ENCODE results near the gene WFDC9. TPM values are rescaled to one million over a fixed set of nuclear protein-coding genes. Genes with fewer than 3 reads are reported as not detected.
A peak's percentile ranks its signal among the peaks of the same experiment; 100 is the strongest.

WFDC9 gene
- total and polyA plus RNA-seq, 4 donors = not detected

- TF ChIP-seq NR2F2 (IDR thresholded peaks at IDR 0.05) (no peak), HNF4A (conservative IDR thresholded peaks at IDR 0.05) (no peak), FOXA2 (IDR thresholded peaks at IDR 0.05) (no peak), MAX (IDR thresholded peaks at IDR 0.05) (no peak), SP1 (IDR thresholded peaks at IDR 0.05) (no peak), REST (IDR thresholded peaks at IDR 0.05) (no peak), JUND (IDR thresholded peaks at IDR 0.05) (no peak), HNF4G (IDR thresholded peaks at IDR 0.05) (no peak), RXRA (IDR thresholded peaks at IDR 0.05) (no peak)
- TF ChIP-seq, protein P1, sequence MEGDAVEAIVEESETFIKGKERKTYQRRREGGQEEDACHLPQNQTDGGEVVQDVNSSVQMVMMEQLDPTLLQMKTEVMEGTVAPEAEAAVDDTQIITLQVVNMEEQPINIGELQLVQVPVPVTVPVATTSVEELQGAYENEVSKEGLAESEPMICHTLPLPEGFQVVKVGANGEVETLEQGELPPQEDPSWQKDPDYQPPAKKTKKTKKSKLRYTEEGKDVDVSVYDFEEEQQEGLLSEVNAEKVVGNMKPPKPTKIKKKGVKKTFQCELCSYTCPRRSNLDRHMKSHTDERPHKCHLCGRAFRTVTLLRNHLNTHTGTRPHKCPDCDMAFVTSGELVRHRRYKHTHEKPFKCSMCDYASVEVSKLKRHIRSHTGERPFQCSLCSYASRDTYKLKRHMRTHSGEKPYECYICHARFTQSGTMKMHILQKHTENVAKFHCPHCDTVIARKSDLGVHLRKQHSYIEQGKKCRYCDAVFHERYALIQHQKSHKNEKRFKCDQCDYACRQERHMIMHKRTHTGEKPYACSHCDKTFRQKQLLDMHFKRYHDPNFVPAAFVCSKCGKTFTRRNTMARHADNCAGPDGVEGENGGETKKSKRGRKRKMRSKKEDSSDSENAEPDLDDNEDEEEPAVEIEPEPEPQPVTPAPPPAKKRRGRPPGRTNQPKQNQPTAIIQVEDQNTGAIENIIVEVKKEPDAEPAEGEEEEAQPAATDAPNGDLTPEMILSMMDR (IDR thresholded peaks at IDR 0.05; ENCODE audit: low read depth, low read length, missing input control) = no peak
- Histone ChIP-seq H3K4me3 (ENCODE audit: low read depth in 1 of 3, low read length in 3 of 3) (no peak overlapping the region), H3K36me3 (ENCODE audit: control insufficient read depth in 4 of 4, insufficient read depth in 3 of 4, low read depth in 1 of 4, low read length in 3 of 4) (no peaks in the 10 kb centered on the region), H3K27ac (ENCODE audit: low read depth in 1 of 2, low read length in 2 of 2) (no peak overlapping the region), H3K9me3 (ENCODE audit: control insufficient read depth in 4 of 4, low read length in 3 of 4) (no peaks in the 10 kb centered on the region), H3K9ac (ENCODE audit: low read depth in 1 of 2, low read length in 2 of 2) (no peak overlapping the region), H3K27me3 (ENCODE audit: control insufficient read depth in 4 of 4, insufficient read depth in 4 of 4, low read length in 3 of 4) (peaks cover 0 to 4% (median 0%) of the 10 kb centered on the region in 4 donors), H3K4me1 (ENCODE audit: control insufficient read depth in 4 of 4, insufficient read depth in 4 of 4, low read length in 3 of 4) (no peaks in the 10 kb centered on the region)
- 77% methylated on average over 1 of the region's 1 CpG for WGBS
- DNase-seq (ENCODE audit: low spot score) = no peak
Measured at GRCh38 chr20:45578231-45578630, 52.9 kb downstream of the WFDC9 start.

GRCh38 chr20:45576995-45577394 is 54.1 kb downstream of the WFDC9 start:
- no peak overlapping the region for H3K9ac ChIP-seq (ENCODE audit: low read depth in 1 of 2, low read length in 2 of 2)
- TF ChIP-seq HNF4G (IDR thresholded peaks at IDR 0.05) (no peak), TAF1 (conservative IDR thresholded peaks at IDR 0.05) (no peak), JUND (IDR thresholded peaks at IDR 0.05) (no peak), MAX (IDR thresholded peaks at IDR 0.05) (no peak), FOXA2 (IDR thresholded peaks at IDR 0.05) (no peak), YY1 (IDR thresholded peaks at IDR 0.05) (peak; percentile 52), RXRA (IDR thresholded peaks at IDR 0.05) (peak in 1 of 2 donors; percentile 27), GABPA (IDR thresholded peaks at IDR 0.05 in 1 of 2, conservative IDR thresholded peaks at IDR 0.05 in 1 of 2) (no peak), EGR1 (IDR thresholded peaks at IDR 0.05; ENCODE audit: low read depth in 2 of 2) (no peak), NR2F2 (IDR thresholded peaks at IDR 0.05) (no peak)
- TF ChIP-seq, protein P2, sequence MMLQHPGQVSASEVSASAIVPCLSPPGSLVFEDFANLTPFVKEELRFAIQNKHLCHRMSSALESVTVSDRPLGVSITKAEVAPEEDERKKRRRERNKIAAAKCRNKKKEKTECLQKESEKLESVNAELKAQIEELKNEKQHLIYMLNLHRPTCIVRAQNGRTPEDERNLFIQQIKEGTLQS (IDR thresholded peaks at IDR 0.05) = no peak
- no peaks in the 10 kb centered on the region for H3K4me1 ChIP-seq (ENCODE audit: control insufficient read depth in 4 of 4, insufficient read depth in 4 of 4, low read length in 3 of 4)
- no peak overlapping the region for H3K27ac ChIP-seq (ENCODE audit: low read depth in 1 of 2, low read length in 2 of 2)
- no peaks in the 10 kb centered on the region for H3K9me3 ChIP-seq (ENCODE audit: control insufficient read depth in 4 of 4, low read length in 3 of 4)
- no peak overlapping the region for H3K4me3 ChIP-seq (ENCODE audit: low read depth in 1 of 3, low read length in 3 of 3)
- 38% methylated on average over 2 of the region's 2 CpGs for WGBS
- peaks cover 0 to 4% (median 0%) of the 10 kb centered on the region in 4 donors for H3K27me3 ChIP-seq (ENCODE audit: control insufficient read depth in 4 of 4, insufficient read depth in 4 of 4, low read length in 3 of 4)
- no peaks in the 10 kb centered on the region for H3K36me3 ChIP-seq (ENCODE audit: control insufficient read depth in 4 of 4, insufficient read depth in 3 of 4, low read depth in 1 of 4, low read length in 3 of 4)
- DNase-seq (ENCODE audit: low spot score) = no peak
